ENCODE measurements around the gene CALML6.

Gene CALML6

GRCh38 chr1:1965546-1965945 is 50.5 kb downstream of the CALML6 start:
- no peaks in the 10 kb centered on the region for H3K36me3 ChIP-seq (ENCODE audit: insufficient read depth, low read length)
- H3K4me1 ChIP-seq (ENCODE audit: insufficient read depth, low read length, poor library complexity, severe bottlenecking), result no peaks in the 10 kb centered on the region
- H3K4me3 ChIP-seq (ENCODE audit: low read length, poor library complexity, severe bottlenecking), result no peak overlapping the region
- H3K79me2 ChIP-seq (ENCODE audit: insufficient read depth, low read length), result no peaks in the 10 kb centered on the region
- no peak overlapping the region for H2AFZ ChIP-seq (ENCODE audit: low read length)
- no peaks in the 10 kb centered on the region for H3K9me2 ChIP-seq (replicated peaks; ENCODE audit: low read depth, low read length)
- H3K4me2 ChIP-seq (ENCODE audit: low read depth, low read length, poor library complexity, severe bottlenecking), result no peak overlapping the region
- no peak overlapping the region for H3K9ac ChIP-seq (ENCODE audit: low read depth, low read length, poor library complexity, severe bottlenecking)
- no peaks in the 10 kb centered on the region for H4K20me1 ChIP-seq (ENCODE audit: insufficient read depth, low read length, poor library complexity, severe bottlenecking)
- H3F3A ChIP-seq (ENCODE audit: low read depth), result no peaks in the 10 kb centered on the region
- no peaks in the 10 kb centered on the region for H3K27me3 ChIP-seq (ENCODE audit: insufficient read depth, low read length, poor library complexity, severe bottlenecking)
- H3K9me3 ChIP-seq (ENCODE audit: insufficient read depth, low read depth, low read length), result no peaks in the 10 kb centered on the region; the same call in 1 of the 2 replicates
- TF ChIP-seq CTCF (conservative IDR thresholded peaks at IDR 0.05; ENCODE audit: low read length) (no peak), EZH2phosphoT487 (IDR thresholded peaks at IDR 0.05; ENCODE audit: borderline replicate concordance) (no peak)

- no peaks in the 10 kb centered on the region for H4K20me1 ChIP-seq (ENCODE audit: insufficient read depth, low read length, poor library complexity, severe bottlenecking)
- peaks cover 6% of the 10 kb centered on the region; the same call in 1 of the 2 replicates for H3K9me3 ChIP-seq (ENCODE audit: insufficient read depth, low read depth, low read length)
- H3K27me3 ChIP-seq (ENCODE audit: insufficient read depth, low read length, poor library complexity, severe bottlenecking), result no peaks in the 10 kb centered on the region
- H3F3A ChIP-seq (ENCODE audit: low read depth), result no peaks in the 10 kb centered on the region
- H3K9me2 ChIP-seq (replicated peaks; ENCODE audit: low read depth, low read length), result no peaks in the 10 kb centered on the region
- no peak overlapping the region for H2AFZ ChIP-seq (ENCODE audit: low read length)
- no peak overlapping the region for H3K4me2 ChIP-seq (ENCODE audit: low read depth, low read length, poor library complexity, severe bottlenecking)
- no peak overlapping the region for H3K4me3 ChIP-seq (ENCODE audit: low read length, poor library complexity, severe bottlenecking)
- H3K4me1 ChIP-seq (ENCODE audit: insufficient read depth, low read length, poor library complexity, severe bottlenecking), result no peaks in the 10 kb centered on the region
- H3K79me2 ChIP-seq (ENCODE audit: insufficient read depth, low read length), result no peaks in the 10 kb centered on the region
- TF ChIP-seq CTCF (conservative IDR thresholded peaks at IDR 0.05; ENCODE audit: low read length), result no peak
- TF ChIP-seq EZH2phosphoT487 (IDR thresholded peaks at IDR 0.05; ENCODE audit: borderline replicate concordance), result no peak
- no peaks in the 10 kb centered on the region for H3K36me3 ChIP-seq (ENCODE audit: insufficient read depth, low read length)
- H3K9ac ChIP-seq (ENCODE audit: low read depth, low read length, poor library complexity, severe bottlenecking), result no peak overlapping the region
These were observed 51.1 kb downstream of the CALML6 start for GRCh38 chr1:1966071-1966740.
